ENCODE results near the gene TINAGL1.

The TINAGL1 gene

GRCh38 chr1:31620631-31621497 lies 44.5 kb downstream of the TINAGL1 start:
- DNase-seq: no peak
- intact Hi-C loops (cut with DNase I): no loop called here

GRCh38 chr1:31621498-31621820 lies 45.1 kb downstream of the TINAGL1 start:
- intact Hi-C loops (cut with DNase I): no loop called here

GRCh38 chr1:31621847-31622730 lies 45.8 kb downstream of the TINAGL1 start:
- intact Hi-C loops (cut with DNase I): no loop called here
- DNase-seq: no peak

More at GRCh38 chr1:31621498-31621820, 45.1 kb downstream of the TINAGL1 start:
- DNase-seq: no peak

- no peak for DNase-seq
- intact Hi-C loops (cut with DNase I): no loop called here
These were observed 47.0 kb downstream of the TINAGL1 start for GRCh38 chr1:31623365-31623764.

GRCh38 chr1:31624309-31624708 lies 48.0 kb downstream of the TINAGL1 start:
- intact Hi-C loops (cut with DNase I): no loop called here
- no peak for DNase-seq

GRCh38 chr1:31624731-31625514 lies 48.6 kb downstream of the TINAGL1 start:
- intact Hi-C loops (cut with DNase I): no loop called here
- DNase-seq: no peak

- intact Hi-C loops (cut with DNase I): no loop called here
- no peak for DNase-seq
These were observed 49.4 kb downstream of the TINAGL1 start for GRCh38 chr1:31625561-31626222.

GRCh38 chr1:31626223-31627207 lies 50.2 kb downstream of the TINAGL1 start:
- no peak for DNase-seq
- intact Hi-C loops (cut with DNase I): no loop called here

GRCh38 chr1:31627301-31627929 lies 51.1 kb downstream of the TINAGL1 start:
- DNase-seq: peak in 7 of 42 donors; percentile 14 to 59 (median 35)
- intact Hi-C loops (cut with DNase I): no loop called here

GRCh38 chr1:31627930-31628559 lies 51.7 kb downstream of the TINAGL1 start:
- peak in 23 of 42 donors; percentile 15 to 62 (median 35) for DNase-seq
- intact Hi-C loops (cut with DNase I): no loop called here

- intact Hi-C loops (cut with DNase I): no loop called here
- DNase-seq: no peak
These were observed 52.7 kb downstream of the TINAGL1 start for GRCh38 chr1:31628931-31629556.

GRCh38 chr1:31632649-31633048 lies 56.3 kb downstream of the TINAGL1 start:
- DNase-seq: no peak
- intact Hi-C loops (cut with DNase I): no loop called here

GRCh38 chr1:31633117-31633516 lies 56.8 kb downstream of the TINAGL1 start:
- intact Hi-C loops (cut with DNase I): no loop called here

More at GRCh38 chr1:31633117-31633516, 56.8 kb downstream of the TINAGL1 start:
- no peak for DNase-seq

All from head of caudate nucleus (tissue), 42 donors.